ENCODE results near the gene IFI6. TPM values are rescaled to one million over a fixed set of nuclear protein-coding genes. Genes with fewer than 3 reads are reported as not detected.
A peak's percentile ranks its signal among the peaks of the same experiment; 100 is the strongest.

IFI6 gene
- total and polyA plus RNA-seq, 4 donors = 5.9 to 339 (median 169) TPM

DNA sequence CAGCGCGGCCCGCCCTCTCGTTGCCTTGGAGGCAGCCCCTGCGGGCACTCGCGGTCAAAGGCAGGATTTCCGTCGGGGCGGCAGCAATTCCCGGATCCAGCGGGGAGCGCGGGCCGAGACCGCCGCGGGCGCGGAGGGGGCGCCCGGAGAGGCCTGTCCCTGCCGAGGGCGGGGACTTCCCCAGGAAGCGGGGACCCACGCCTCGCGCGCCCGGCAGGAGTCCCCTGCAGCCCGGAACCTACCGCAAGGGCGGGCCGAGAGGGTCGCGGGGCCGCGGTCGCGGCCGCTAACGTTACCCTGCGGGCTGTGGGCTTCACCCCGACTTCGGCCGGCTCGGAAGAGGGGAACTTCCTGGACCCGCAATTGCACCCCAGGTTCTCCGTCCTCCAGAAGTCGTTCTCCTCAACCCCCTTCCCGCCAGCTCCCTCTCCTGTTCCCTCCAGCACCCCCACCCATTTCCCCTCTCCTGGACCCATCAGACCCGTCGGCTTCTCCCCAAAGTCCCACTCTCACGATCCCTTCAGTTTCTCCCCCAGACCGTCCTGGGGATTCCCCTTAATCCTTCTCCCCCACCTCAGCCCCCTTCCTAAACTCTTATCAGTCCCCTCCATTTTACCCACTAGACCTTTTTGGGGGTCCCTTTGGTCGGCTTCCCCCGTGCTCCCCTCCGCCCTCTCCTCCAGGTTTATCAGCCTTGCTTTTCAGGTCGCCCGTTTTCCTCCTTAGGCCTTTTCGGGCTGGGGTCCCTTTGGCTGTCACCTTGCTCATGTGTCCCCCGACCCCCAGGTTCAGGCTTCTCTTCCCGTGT lies 37.6 kb downstream of the IFI6 start:
- DNase-seq (ENCODE audit: low spot score) = no peak
- Histone ChIP-seq H3K27me3 (ENCODE audit: control insufficient read depth in 4 of 4, insufficient read depth in 4 of 4, low read length in 3 of 4) (no peaks in the 10 kb centered on the region), H3K27ac (ENCODE audit: low read depth in 1 of 2, low read length in 2 of 2) (peak overlapping the region; percentile 71 to 75), H3K4me1 (ENCODE audit: control insufficient read depth in 4 of 4, insufficient read depth in 4 of 4, low read length in 3 of 4) (peaks cover 0 to 10% (median 3%) of the 10 kb centered on the region in 4 donors), H3K4me3 (ENCODE audit: low read depth in 1 of 3, low read length in 3 of 3) (peak overlapping the region in 2 of 3 donors; percentile 19 to 33), H3K9me3 (ENCODE audit: control insufficient read depth in 4 of 4, low read length in 3 of 4) (no peaks in the 10 kb centered on the region), H3K9ac (ENCODE audit: low read depth in 1 of 2, low read length in 2 of 2) (peak overlapping the region; percentile 12 to 48), H3K36me3 (ENCODE audit: control insufficient read depth in 4 of 4, insufficient read depth in 3 of 4, low read depth in 1 of 4, low read length in 3 of 4) (no peaks in the 10 kb centered on the region)
- TF ChIP-seq RAD21 (IDR thresholded peaks at IDR 0.05) (no peak), FOXA2 (IDR thresholded peaks at IDR 0.05) (no peak), HNF4G (IDR thresholded peaks at IDR 0.05) (no peak), SP1 (IDR thresholded peaks at IDR 0.05) (no peak), NR2F2 (IDR thresholded peaks at IDR 0.05) (no peak), YY1 (IDR thresholded peaks at IDR 0.05) (no peak), RXRA (IDR thresholded peaks at IDR 0.05) (no peak), JUND (IDR thresholded peaks at IDR 0.05) (no peak), HNF4A (conservative IDR thresholded peaks at IDR 0.05) (no peak)
- 7% methylated on average over 63 of the region's 63 CpGs for WGBS

DNA sequence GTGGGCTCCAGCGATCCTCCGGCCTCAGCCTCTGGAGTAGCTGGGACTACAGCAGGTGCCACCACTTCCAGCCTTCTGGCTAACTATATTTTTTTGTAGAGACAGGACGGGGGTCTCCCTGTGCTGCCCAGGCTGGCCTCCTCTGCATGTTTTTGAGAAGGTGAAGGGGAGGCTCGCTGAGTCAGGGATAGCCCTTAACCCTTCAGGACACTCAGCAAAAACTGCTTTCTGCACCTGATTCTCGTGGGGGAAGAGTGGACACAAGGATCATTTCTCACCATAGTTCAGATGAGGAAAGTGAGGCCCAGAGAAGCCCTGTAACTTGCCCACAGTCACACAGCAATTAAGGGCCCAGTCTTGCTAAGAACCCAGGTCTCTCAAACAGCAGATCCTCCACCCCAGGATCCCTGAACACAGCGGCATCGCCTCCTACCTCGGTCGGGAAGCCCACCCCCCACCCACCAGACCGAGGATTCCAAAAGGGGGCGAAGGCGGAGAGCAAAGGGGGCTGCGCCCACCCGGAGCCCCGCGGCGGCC lies 38.3 kb downstream of the IFI6 start:
- H3K4me3 ChIP-seq (ENCODE audit: low read depth in 1 of 3, low read length in 3 of 3) = peak overlapping the region in 1 of 3 donors; percentile 33
- H3K9ac ChIP-seq (ENCODE audit: low read depth in 1 of 2, low read length in 2 of 2) = peak overlapping the region in 1 of 2 donors; percentile 48
- H3K36me3 ChIP-seq (ENCODE audit: control insufficient read depth in 4 of 4, insufficient read depth in 3 of 4, low read depth in 1 of 4, low read length in 3 of 4) = no peaks in the 10 kb centered on the region
- TF ChIP-seq, protein P1, sequence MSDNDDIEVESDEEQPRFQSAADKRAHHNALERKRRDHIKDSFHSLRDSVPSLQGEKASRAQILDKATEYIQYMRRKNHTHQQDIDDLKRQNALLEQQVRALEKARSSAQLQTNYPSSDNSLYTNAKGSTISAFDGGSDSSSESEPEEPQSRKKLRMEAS (IDR thresholded peaks at IDR 0.05) = no peak
- TF ChIP-seq, protein P2, sequence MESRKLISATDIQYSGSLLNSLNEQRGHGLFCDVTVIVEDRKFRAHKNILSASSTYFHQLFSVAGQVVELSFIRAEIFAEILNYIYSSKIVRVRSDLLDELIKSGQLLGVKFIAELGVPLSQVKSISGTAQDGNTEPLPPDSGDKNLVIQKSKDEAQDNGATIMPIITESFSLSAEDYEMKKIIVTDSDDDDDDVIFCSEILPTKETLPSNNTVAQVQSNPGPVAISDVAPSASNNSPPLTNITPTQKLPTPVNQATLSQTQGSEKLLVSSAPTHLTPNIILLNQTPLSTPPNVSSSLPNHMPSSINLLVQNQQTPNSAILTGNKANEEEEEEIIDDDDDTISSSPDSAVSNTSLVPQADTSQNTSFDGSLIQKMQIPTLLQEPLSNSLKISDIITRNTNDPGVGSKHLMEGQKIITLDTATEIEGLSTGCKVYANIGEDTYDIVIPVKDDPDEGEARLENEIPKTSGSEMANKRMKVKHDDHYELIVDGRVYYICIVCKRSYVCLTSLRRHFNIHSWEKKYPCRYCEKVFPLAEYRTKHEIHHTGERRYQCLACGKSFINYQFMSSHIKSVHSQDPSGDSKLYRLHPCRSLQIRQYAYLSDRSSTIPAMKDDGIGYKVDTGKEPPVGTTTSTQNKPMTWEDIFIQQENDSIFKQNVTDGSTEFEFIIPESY (IDR thresholded peaks at IDR 0.05) = no peak
- TF ChIP-seq FOXA2 (IDR thresholded peaks at IDR 0.05) (no peak), RXRA (IDR thresholded peaks at IDR 0.05) (no peak)
- TF ChIP-seq, protein P3, sequence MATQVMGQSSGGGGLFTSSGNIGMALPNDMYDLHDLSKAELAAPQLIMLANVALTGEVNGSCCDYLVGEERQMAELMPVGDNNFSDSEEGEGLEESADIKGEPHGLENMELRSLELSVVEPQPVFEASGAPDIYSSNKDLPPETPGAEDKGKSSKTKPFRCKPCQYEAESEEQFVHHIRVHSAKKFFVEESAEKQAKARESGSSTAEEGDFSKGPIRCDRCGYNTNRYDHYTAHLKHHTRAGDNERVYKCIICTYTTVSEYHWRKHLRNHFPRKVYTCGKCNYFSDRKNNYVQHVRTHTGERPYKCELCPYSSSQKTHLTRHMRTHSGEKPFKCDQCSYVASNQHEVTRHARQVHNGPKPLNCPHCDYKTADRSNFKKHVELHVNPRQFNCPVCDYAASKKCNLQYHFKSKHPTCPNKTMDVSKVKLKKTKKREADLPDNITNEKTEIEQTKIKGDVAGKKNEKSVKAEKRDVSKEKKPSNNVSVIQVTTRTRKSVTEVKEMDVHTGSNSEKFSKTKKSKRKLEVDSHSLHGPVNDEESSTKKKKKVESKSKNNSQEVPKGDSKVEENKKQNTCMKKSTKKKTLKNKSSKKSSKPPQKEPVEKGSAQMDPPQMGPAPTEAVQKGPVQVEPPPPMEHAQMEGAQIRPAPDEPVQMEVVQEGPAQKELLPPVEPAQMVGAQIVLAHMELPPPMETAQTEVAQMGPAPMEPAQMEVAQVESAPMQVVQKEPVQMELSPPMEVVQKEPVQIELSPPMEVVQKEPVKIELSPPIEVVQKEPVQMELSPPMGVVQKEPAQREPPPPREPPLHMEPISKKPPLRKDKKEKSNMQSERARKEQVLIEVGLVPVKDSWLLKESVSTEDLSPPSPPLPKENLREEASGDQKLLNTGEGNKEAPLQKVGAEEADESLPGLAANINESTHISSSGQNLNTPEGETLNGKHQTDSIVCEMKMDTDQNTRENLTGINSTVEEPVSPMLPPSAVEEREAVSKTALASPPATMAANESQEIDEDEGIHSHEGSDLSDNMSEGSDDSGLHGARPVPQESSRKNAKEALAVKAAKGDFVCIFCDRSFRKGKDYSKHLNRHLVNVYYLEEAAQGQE (IDR thresholded peaks at IDR 0.05) = no peak
- H3K27me3 ChIP-seq (ENCODE audit: control insufficient read depth in 4 of 4, insufficient read depth in 4 of 4, low read length in 3 of 4) = no peaks in the 10 kb centered on the region
- 30% methylated on average over 17 of the region's 17 CpGs for WGBS
- H3K9me3 ChIP-seq (ENCODE audit: control insufficient read depth in 4 of 4, low read length in 3 of 4) = no peaks in the 10 kb centered on the region
- DNase-seq (ENCODE audit: low spot score) = no peak
- peak overlapping the region; percentile 71 to 75 for H3K27ac ChIP-seq (ENCODE audit: low read depth in 1 of 2, low read length in 2 of 2)
- peaks cover 0 to 10% (median 3%) of the 10 kb centered on the region in 4 donors for H3K4me1 ChIP-seq (ENCODE audit: control insufficient read depth in 4 of 4, insufficient read depth in 4 of 4, low read length in 3 of 4)
